HepG2 (cell line): ENCODE data around the gene VPS13D. TPM values are rescaled to one million over a fixed set of nuclear protein-coding genes. Genes with fewer than 3 reads are reported as not detected.

ENCODE experiments used
- CENPX ChIP-seq: sonication (generic); formaldehyde crosslinking; IDR thresholded peaks from 2 replicates; pipeline ENCODE4 v1.9.0; 2021; ENCODE audit warnings: mild to moderate bottlenecking, missing genetic modification reagents, moderate library complexity
- EED ChIP-seq: sonication (generic); formaldehyde crosslinking; IDR thresholded peaks from 2 replicates; pipeline ENCODE4 v1.5.0; 2020; ENCODE audit warnings: mild to moderate bottlenecking, missing genetic modification reagents
- ETV6 ChIP-seq: sonication (generic); formaldehyde crosslinking; conservative IDR thresholded peaks from 2 replicates; pipeline ENCODE4 v1.4.0; 2020; ENCODE audit warnings: missing genetic modification reagents
- FOXK1 ChIP-seq: sonication (generic); formaldehyde crosslinking; IDR thresholded peaks from 2 replicates; pipeline ENCODE4 v1.4.0; 2020; ENCODE audit warnings: low read depth, missing genetic modification reagents, borderline replicate concordance
- MAF1 ChIP-seq: sonication (generic); formaldehyde crosslinking; IDR thresholded peaks from 2 replicates; pipeline ENCODE4 v1.5.0; 2020; ENCODE audit warnings: missing genetic modification reagents, borderline replicate concordance
- MED13 ChIP-seq: sonication (generic); formaldehyde crosslinking; IDR thresholded peaks from 2 replicates; pipeline ENCODE4 v1.5.0; 2020; ENCODE audit warnings: missing genetic modification reagents
- NFATC3 ChIP-seq: sonication (generic); formaldehyde crosslinking; IDR thresholded peaks from 2 replicates; pipeline ENCODE4 v1.5.1; 2020; ENCODE audit warnings: mild to moderate bottlenecking, missing genetic modification reagents
- PTBP1 ChIP-seq: fragments of 200-400 bp; formaldehyde crosslinking; IDR thresholded peaks from 2 replicates; pipeline ENCODE4 v1.6.1; 2018; ENCODE audit warnings: low read length, low read depth; ENCODE audit not compliant: poor library complexity, severe bottlenecking
- ZFP36L1 ChIP-seq: sonication (generic); formaldehyde crosslinking; IDR thresholded peaks from 2 replicates; pipeline ENCODE4 v1.8.0; 2022; ENCODE audit warnings: mild to moderate bottlenecking, missing genetic modification reagents, moderate library complexity
- ZFX ChIP-seq: sonication (generic); formaldehyde crosslinking; IDR thresholded peaks from 2 replicates; pipeline ENCODE4 v1.4.0; 2020; ENCODE audit warnings: mild to moderate bottlenecking, low read depth, missing genetic modification reagents, moderate library complexity
- ZNF234 ChIP-seq: sonication (generic); formaldehyde crosslinking; conservative IDR thresholded peaks from 2 replicates; pipeline ENCODE4 v1.5.1; 2020; ENCODE audit warnings: mild to moderate bottlenecking, missing genetic modification reagents
- ZNF296 ChIP-seq: sonication (generic); formaldehyde crosslinking; conservative IDR thresholded peaks from 2 replicates; pipeline ENCODE4 v1.5.0; 2020; ENCODE audit warnings: mild to moderate bottlenecking, missing genetic modification reagents
- ZNF558 ChIP-seq: sonication (generic); formaldehyde crosslinking; IDR thresholded peaks from 2 replicates; pipeline ENCODE4 v1.9.0; 2022; ENCODE audit warnings: mild to moderate bottlenecking, missing genetic modification reagents, borderline replicate concordance
- ZSCAN31 ChIP-seq: sonication (generic); formaldehyde crosslinking; IDR thresholded peaks from 2 replicates; pipeline ENCODE4 v1.5.0; 2020; ENCODE audit warnings: low read depth, mild to moderate bottlenecking, missing genetic modification reagents
- polyA plus RNA-seq, 8 experiments: library from polyadenylated mRNA; depleted of rRNA in 3 of 8; stranded (reverse) in 7 of 8; unstranded in 1 of 8; fragments of >200 nt; fragmentation: Illumina TruSeq in 4 of 8; extraction: Trizol in 4 of 8; gene quantifications; 2 replicates each; pipeline versions ENCODE4 v1.2.1 to v1.2.3, GENCODE V29; 2011 to 2016; ENCODE audit warnings: low read depth in 4 of 8, missing spikeins in 1 of 8, mixed read lengths in 1 of 8; ENCODE audit not compliant: insufficient read depth in 1 of 8
- total RNA-seq, 5 experiments: library from RNA; depleted of rRNA; stranded (reverse); fragments of >200 nt; fragmentation: Illumina TruSeq; extraction: Trizol; gene quantifications; 2 replicates each; pipeline ENCODE4 v1.2.3, GENCODE V29; 2016; ENCODE audit warnings: low read depth in 1 of 5
- TF ChIP-seq, protein P1 (sequence below): sonication (generic); formaldehyde crosslinking; IDR thresholded peaks from 2 replicates; pipeline ENCODE4 v1.4.0; 2020; ENCODE audit warnings: missing genetic modification reagents; ENCODE audit errors: not compliant biosample characterization
- TF ChIP-seq, protein P2 (sequence below): sonication (generic); formaldehyde crosslinking; IDR thresholded peaks from 2 replicates; pipeline ENCODE4 v1.8.1; 2023; ENCODE audit warnings: missing genetic modification reagents, mild to moderate bottlenecking, borderline replicate concordance
- TF ChIP-seq, protein P3 (sequence below): sonication (generic); formaldehyde crosslinking; IDR thresholded peaks from 2 replicates; pipeline ENCODE4 v1.5.1; 2020; ENCODE audit warnings: missing genetic modification reagents, mild to moderate bottlenecking, borderline replicate concordance
- TF ChIP-seq, protein P4 (sequence below): sonication (generic); formaldehyde crosslinking; IDR thresholded peaks from 2 replicates; pipeline ENCODE4 v1.5.1; 2020; ENCODE audit warnings: missing genetic modification reagents, mild to moderate bottlenecking, borderline replicate concordance
- TF ChIP-seq, protein P5 (sequence below): IDR thresholded peaks from 2 replicates; pipeline ENCODE4 v1.6.1; 2018; ENCODE audit warnings: missing genetic modification reagents, mild to moderate bottlenecking, missing compliant biosample characterization

Gene VPS13D
- total and polyA plus RNA-seq, 2 of the 13 experiments (the other 11 are each of a cell fraction or from before 2014, with no cell fraction given): 8.6 to 13.9 TPM

DNA sequence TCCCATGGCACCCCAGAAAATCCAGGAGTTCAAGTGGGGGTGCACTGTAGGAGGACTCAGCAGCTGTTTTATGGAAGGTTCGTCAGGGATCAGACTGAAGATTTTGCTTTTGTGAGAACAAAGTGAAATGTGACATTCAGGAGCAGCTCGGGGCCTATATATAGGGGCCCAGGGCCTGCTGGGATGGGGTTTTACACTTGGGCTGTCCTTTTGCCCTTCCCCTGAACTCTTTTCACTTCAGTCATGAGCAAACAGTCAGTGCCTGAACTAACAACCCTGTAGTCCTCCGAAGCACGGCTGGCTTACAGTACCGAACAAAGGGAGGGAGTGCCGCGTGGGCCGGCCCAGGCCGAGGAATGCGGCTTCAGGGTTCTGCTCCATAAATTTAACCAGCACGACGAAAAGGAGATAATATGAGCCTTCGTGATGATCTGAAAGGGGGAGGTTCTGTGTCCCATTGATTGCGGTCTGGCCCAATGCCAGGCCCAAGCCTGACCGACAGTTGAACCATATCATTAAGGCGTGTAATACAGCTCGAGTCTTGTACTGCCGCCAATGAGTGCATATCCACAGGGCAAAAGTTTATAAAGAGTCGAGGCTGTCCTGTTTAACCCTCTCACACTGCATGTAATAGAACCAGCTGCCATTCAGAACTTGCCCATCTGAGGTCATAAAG, 248.2 kb downstream of the VPS13D start (continued):
- TF ChIP-seq PTBP1 (no peak), ZNF234 (no peak), NFATC3 (CRISPR knock-in tag) (no peak), ZNF558 (CRISPR knock-in tag) (no peak), ZNF296 (CRISPR knock-in tag) (no peak; the same call in 1 of the 2 replicates), FOXK1 (CRISPR knock-in tag) (peak; percentile 82; the same call in 1 of the 2 replicates), CENPX (CRISPR knock-in tag) (no peak), MED13 (CRISPR knock-in tag) (peak; percentile 71; the same call in 1 of the 2 replicates), EED (no peak), ZFP36L1 (0 out of 2 replicates have a peak, but pooled peaks have one; percentile 47), ZFX (CRISPR knock-in tag) (peak; percentile 90), ZSCAN31 (CRISPR knock-in tag) (peak; percentile 67), ETV6 (0 out of 2 replicates have a peak, but pooled peaks have one; percentile 32), MAF1 (CRISPR knock-in tag) (no peak)
- TF ChIP-seq, protein P1, sequence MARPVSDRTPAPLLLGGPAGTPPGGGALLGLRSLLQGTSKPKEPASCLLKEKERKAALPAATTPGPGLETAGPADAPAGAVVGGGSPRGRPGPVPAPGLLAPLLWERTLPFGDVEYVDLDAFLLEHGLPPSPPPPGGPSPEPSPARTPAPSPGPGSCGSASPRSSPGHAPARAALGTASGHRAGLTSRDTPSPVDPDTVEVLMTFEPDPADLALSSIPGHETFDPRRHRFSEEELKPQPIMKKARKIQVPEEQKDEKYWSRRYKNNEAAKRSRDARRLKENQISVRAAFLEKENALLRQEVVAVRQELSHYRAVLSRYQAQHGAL: no peak
- TF ChIP-seq, protein P2, sequence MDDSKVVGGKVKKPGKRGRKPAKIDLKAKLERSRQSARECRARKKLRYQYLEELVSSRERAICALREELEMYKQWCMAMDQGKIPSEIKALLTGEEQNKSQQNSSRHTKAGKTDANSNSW (CRISPR knock-in tag): no peak
- TF ChIP-seq, protein P3, sequence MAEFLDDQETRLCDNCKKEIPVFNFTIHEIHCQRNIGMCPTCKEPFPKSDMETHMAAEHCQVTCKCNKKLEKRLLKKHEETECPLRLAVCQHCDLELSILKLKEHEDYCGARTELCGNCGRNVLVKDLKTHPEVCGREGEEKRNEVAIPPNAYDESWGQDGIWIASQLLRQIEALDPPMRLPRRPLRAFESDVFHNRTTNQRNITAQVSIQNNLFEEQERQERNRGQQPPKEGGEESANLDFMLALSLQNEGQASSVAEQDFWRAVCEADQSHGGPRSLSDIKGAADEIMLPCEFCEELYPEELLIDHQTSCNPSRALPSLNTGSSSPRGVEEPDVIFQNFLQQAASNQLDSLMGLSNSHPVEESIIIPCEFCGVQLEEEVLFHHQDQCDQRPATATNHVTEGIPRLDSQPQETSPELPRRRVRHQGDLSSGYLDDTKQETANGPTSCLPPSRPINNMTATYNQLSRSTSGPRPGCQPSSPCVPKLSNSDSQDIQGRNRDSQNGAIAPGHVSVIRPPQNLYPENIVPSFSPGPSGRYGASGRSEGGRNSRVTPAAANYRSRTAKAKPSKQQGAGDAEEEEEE (CRISPR knock-in tag): no peak
- TF ChIP-seq, protein P4, sequence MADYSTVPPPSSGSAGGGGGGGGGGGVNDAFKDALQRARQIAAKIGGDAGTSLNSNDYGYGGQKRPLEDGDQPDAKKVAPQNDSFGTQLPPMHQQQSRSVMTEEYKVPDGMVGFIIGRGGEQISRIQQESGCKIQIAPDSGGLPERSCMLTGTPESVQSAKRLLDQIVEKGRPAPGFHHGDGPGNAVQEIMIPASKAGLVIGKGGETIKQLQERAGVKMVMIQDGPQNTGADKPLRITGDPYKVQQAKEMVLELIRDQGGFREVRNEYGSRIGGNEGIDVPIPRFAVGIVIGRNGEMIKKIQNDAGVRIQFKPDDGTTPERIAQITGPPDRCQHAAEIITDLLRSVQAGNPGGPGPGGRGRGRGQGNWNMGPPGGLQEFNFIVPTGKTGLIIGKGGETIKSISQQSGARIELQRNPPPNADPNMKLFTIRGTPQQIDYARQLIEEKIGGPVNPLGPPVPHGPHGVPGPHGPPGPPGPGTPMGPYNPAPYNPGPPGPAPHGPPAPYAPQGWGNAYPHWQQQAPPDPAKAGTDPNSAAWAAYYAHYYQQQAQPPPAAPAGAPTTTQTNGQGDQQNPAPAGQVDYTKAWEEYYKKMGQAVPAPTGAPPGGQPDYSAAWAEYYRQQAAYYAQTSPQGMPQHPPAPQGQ (CRISPR knock-in tag): no peak
- TF ChIP-seq, protein P5, sequence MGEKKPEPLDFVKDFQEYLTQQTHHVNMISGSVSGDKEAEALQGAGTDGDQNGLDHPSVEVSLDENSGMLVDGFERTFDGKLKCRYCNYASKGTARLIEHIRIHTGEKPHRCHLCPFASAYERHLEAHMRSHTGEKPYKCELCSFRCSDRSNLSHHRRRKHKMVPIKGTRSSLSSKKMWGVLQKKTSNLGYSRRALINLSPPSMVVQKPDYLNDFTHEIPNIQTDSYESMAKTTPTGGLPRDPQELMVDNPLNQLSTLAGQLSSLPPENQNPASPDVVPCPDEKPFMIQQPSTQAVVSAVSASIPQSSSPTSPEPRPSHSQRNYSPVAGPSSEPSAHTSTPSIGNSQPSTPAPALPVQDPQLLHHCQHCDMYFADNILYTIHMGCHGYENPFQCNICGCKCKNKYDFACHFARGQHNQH: peak; percentile 99
